NCI-H2171 (cell line): ENCODE measurements around the gene NOXO1.
"Not testable (repeated sequence)": the region's sequence is repeated elsewhere in the genome, so short reads cannot be mapped to it uniquely, and the experiment has no call there.

Experiments used
- DNase-seq: peaks from one replicate; lab custom pipeline; 2025; lab: John Stamatoyannopoulos, UW

NOXO1 gene

GRCh38 chr16:1941162-1942046 lies 39.9 kb downstream of the NOXO1 start:
- no peak for DNase-seq

GRCh38 chr16:1940273-1941161 lies 40.8 kb downstream of the NOXO1 start:
- no peak for DNase-seq

- DNase-seq, result not testable (repeated sequence)
These were observed 41.4 kb downstream of the NOXO1 start for GRCh38 chr16:1939833-1940232.

DNA sequence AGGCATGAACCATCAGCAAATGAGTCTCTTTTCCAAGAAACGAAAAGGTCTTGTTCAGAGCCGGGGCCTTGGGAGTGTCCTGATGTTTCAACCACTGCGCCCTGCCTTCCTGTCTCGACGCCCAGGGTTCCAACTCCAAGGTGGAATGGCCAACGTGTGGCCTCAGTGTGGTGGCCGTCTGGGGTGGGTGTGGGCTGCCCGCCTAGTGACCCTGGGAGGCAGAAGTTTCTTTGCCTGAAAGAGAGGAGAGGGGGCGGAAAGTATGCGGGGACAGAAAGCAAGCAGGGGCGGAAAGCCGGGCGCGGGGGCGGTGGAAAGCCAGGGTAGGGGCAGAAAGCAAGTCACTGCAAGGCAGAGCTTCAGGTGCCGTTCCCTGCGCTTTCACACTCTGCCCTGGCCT lies 42.4 kb downstream of the NOXO1 start:
- DNase-seq, result no peak

DNA sequence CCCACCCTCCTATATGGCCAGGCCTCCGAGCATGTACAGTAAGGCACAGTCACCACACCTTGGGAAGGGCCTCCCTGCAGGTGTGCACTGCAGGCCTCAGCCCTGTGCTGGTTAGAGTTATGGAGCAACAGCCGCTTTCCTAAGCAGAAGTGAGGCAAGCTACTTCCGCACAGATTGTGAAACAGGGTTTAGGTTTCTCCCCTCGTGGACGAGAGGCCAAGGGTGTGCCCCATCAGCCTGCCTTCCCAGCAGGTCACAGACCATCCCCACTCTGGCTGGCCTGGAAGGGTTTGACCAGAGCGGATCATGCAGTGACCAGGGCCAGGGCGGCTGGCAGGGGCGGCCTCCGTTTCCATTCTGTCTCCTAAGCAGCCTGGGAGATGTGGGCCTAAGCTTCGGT lies 43.0 kb downstream of the NOXO1 start:
- no peak for DNase-seq

DNA sequence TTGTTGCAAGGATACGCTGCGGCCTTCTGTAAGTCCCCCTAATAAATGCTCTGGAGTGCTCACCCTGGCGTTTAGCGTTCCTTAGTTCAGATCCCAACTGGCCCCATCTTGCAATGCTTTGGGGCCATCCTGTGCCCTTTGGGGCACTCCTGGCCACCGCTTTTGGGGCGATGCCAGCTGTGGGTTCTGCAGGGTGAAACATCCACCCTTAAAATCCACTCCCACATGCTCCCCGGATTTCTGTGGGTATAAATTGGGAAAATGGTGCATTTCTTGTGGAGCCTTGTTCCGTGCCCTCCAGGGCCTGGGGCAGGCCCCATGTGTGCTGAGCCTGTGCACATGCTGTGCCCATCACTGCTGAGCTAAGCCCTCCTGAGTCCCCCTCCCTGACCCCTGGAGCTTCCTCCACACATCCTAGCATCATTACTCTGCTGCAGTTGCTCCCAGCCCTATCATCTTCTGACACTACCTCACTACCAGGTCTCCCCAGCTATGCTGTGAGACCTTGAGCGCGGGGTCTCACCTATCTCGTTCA lies 44.3 kb downstream of the NOXO1 start:
- DNase-seq, result no peak

- no peak for DNase-seq
These were observed 48.1 kb downstream of the NOXO1 start for GRCh38 chr16:1933097-1933661.

- DNase-seq, result peak; percentile 23
These were observed 48.9 kb downstream of the NOXO1 start for GRCh38 chr16:1932050-1933028.

DNA sequence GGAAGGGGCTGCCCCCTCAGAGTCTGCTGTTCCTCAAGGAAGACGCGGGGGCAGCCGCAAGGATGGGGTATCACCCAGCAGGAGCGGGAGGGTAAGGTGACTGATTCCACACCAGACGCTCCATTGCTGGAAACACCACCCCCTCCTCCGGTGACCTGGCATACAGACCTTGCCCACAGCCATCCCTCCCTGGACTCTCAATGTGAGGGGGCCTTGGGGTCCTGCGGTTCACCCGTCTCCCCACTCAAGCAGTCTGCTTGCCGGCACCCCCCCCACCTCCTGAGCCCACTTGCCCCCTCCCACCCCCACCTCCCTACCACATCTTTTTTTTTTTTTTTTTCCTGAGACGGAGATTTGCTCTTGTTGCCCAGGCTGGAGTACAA lies 50.9 kb downstream of the NOXO1 start:
- no peak for DNase-seq

- peak; percentile 77 for DNase-seq
These were observed 51.5 kb downstream of the NOXO1 start for GRCh38 chr16:1929578-1930337.

DNA sequence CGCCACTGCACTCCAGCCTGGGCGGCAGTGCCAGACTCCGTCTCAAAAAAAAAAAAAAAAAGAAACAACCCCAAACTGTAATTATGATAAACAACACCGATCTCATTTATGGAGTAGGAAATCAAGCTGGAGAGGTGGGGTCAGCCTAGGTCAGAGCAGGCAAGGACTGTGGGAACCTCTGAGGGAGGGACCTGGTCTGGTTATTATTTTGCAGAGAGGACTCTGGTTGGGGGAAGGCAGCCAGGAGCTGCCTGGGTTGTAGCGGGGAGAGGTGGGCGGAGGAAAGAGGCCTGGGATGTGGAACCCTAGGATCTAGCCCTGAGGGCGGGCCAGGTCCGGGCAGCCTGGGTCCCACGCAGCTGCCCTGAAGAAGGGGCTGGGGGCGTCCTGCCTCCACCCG lies 52.2 kb downstream of the NOXO1 start:
- DNase-seq, result peak; percentile 45
